Muscle layer of colon (tissue), 2 donors: ENCODE measurements around the gene ARHGEF28.

Experiments
- H3K27ac ChIP-seq: one replicate; pipeline ENCODE4 v1.7.0; 2013; ENCODE audit warnings: low read depth, mild to moderate bottlenecking, low read length, moderate library complexity
- H3K27me3 ChIP-seq, 2 donors: one replicate each; pipeline ENCODE4 v1.7.0; 2013; ENCODE audit warnings: low read length in 2 of 2, mild to moderate bottlenecking in 2 of 2; ENCODE audit not compliant: insufficient read depth in 2 of 2, control insufficient read depth in 1 of 2
- H3K36me3 ChIP-seq: one replicate; pipeline ENCODE4 v1.7.0; 2013; ENCODE audit warnings: mild to moderate bottlenecking, low read length; ENCODE audit not compliant: insufficient read depth
- H3K4me1 ChIP-seq: one replicate; pipeline ENCODE4 v1.7.0; 2013; ENCODE audit warnings: mild to moderate bottlenecking, low read length; ENCODE audit not compliant: insufficient read depth
- H3K4me3 ChIP-seq, 2 donors: one replicate each; pipeline ENCODE4 v1.7.0; 2013; ENCODE audit warnings: low read length in 2 of 2, low read depth in 1 of 2, mild to moderate bottlenecking in 1 of 2, moderate library complexity in 1 of 2
- H3K9ac ChIP-seq: one replicate; pipeline ENCODE4 v1.7.0; 2013; ENCODE audit warnings: low read length
- H3K9me3 ChIP-seq: one replicate; pipeline ENCODE4 v1.7.0; 2013; ENCODE audit warnings: mild to moderate bottlenecking, low read length
- donor health status: abdominal sarcoma.
- donor health status: Adenocarcinoma of cecum.

The ARHGEF28 gene

DNA sequence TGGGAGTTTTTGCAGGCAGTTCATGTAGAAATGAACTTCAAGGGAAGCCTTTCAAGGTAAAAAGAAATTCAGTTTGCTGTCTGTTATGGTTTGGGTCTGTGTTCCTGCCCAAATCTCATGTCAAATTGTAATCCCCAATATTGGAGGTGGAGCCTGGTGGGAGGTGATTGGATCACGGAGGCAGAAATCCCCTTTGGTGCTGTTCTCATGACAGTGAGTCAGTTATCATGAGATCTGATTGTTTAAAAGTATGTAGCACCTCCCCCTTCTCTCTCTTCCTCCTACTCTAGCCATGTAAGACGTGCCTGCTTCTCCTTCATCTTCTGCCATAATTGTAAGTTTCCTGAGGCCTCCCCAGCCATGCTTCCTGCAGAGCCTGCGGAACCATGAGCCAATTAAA is 341.4 kb downstream of the ARHGEF28 start:
- Histone ChIP-seq H3K4me3 (no peak overlapping the region), H3K27me3 (no peaks in the 10 kb centered on the region), H3K9ac (no peak overlapping the region), H3K36me3 (no peaks in the 10 kb centered on the region), H3K4me1 (no peaks in the 10 kb centered on the region), H3K27ac (no peak overlapping the region), H3K9me3 (no peaks in the 10 kb centered on the region)

DNA sequence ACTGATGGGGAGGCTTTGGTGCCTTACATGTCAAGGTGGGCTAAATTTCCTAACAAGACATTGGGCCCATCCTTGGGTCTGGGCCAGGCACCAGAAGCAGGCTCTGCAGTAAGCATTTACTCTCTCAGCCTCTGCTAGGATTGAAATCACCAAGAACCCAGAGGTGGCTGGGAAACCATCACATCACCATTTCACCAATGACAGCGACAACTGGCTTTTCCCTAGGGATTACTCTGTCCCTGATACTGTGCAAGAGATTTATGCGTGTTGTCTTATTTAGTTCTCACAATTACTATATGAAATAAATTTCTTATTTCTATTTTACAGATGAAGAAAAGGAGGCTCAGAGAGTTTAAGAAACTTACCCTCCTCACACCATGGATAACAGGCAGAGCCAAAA is 342.2 kb downstream of the ARHGEF28 start:
- Histone ChIP-seq H3K36me3 (no peaks in the 10 kb centered on the region), H3K4me1 (no peaks in the 10 kb centered on the region), H3K9ac (no peak overlapping the region), H3K9me3 (no peaks in the 10 kb centered on the region), H3K27ac (no peak overlapping the region), H3K27me3 (no peaks in the 10 kb centered on the region), H3K4me3 (no peak overlapping the region)

- Histone ChIP-seq H3K4me1 (no peaks in the 10 kb centered on the region), H3K36me3 (no peaks in the 10 kb centered on the region), H3K27ac (no peak overlapping the region), H3K4me3 (no peak overlapping the region), H3K9me3 (no peaks in the 10 kb centered on the region), H3K27me3 (no peaks in the 10 kb centered on the region), H3K9ac (no peak overlapping the region)
Measured at GRCh38 chr5:73968729-73969128, 342.7 kb downstream of the ARHGEF28 start.

DNA sequence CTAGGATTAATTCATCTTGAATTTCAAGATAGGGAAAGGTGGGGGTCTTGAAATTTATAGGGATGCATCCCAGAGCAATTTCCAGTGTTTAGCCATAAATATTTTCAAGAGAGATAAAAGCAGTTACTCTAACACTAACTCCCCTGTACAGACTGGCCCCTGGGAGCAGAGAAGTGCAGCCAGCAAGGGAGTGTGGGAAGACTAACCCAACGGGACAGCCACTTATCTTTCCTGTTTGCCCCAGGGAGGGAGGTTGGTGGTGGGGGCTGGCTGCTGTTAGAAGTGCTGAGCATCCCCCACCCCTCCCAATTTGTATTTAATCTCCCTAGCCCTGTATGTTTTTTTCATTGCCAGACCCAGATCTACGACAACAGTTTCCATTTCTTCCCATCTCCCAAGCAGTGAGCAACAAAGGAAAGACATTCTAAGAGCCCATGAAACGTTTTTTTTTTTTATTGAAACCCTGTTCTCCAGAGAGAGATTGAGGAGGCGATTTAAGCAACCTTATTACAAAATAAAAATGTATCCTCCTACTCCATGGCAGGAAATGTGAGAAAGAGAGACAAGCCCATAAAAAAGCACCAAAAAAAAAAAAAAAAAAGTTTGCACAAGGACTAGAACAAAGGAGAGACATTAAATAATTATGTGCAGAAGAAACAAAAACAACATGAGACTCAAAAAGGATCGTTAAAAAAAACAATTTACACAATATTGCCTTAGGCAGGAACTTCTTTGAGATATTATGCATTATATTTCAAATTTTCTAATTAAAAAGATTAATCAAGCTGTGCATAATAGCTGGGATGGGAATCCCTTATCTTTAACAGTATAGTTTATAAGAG is 343.4 kb downstream of the ARHGEF28 start:
- no peak overlapping the region for H3K27ac ChIP-seq
- H3K36me3 ChIP-seq, result no peaks in the 10 kb centered on the region
- no peaks in the 10 kb centered on the region for H3K27me3 ChIP-seq
- no peak overlapping the region for H3K9ac ChIP-seq
- no peaks in the 10 kb centered on the region for H3K9me3 ChIP-seq
- no peak overlapping the region for H3K4me3 ChIP-seq
- no peaks in the 10 kb centered on the region for H3K4me1 ChIP-seq

- H3K9ac ChIP-seq, result no peak overlapping the region
- H3K9me3 ChIP-seq, result no peaks in the 10 kb centered on the region
- no peaks in the 10 kb centered on the region for H3K36me3 ChIP-seq
- no peak overlapping the region for H3K27ac ChIP-seq
- H3K4me3 ChIP-seq, result no peak overlapping the region
- no peaks in the 10 kb centered on the region for H3K27me3 ChIP-seq
- H3K4me1 ChIP-seq, result no peaks in the 10 kb centered on the region
Measured at GRCh38 chr5:73971326-73971725, 345.3 kb downstream of the ARHGEF28 start.

GRCh38 chr5:73973135-73973534 is 347.1 kb downstream of the ARHGEF28 start:
- no peaks in the 10 kb centered on the region for H3K36me3 ChIP-seq
- H3K9me3 ChIP-seq, result no peaks in the 10 kb centered on the region
- no peak overlapping the region for H3K27ac ChIP-seq
- no peak overlapping the region for H3K9ac ChIP-seq
- no peak overlapping the region for H3K4me3 ChIP-seq
- no peaks in the 10 kb centered on the region for H3K27me3 ChIP-seq
- H3K4me1 ChIP-seq, result no peaks in the 10 kb centered on the region

- Histone ChIP-seq H3K9ac (no peak overlapping the region), H3K4me1 (no peaks in the 10 kb centered on the region), H3K27me3 (no peaks in the 10 kb centered on the region), H3K4me3 (no peak overlapping the region), H3K36me3 (no peaks in the 10 kb centered on the region), H3K9me3 (no peaks in the 10 kb centered on the region), H3K27ac (no peak overlapping the region)
Measured at GRCh38 chr5:73974871-73975360, 348.9 kb downstream of the ARHGEF28 start.

DNA sequence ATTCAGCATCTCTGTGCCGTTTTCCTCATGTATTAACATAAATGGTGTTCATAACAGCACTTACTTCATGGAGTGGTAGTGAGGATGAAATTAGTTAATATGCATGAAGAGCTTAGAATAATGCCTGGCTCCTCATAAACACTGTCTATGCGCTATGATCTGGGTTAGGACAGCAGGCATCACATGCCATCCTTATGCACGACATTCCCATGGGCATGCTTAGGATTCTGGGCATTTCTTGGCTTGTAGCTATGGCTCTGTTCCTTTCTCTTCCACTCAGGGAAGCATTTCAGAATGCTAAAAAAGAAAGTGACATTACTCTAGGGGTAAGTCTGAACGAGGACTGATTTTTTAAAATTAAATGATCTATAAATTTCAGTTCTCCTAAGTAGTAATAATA is 349.8 kb downstream of the ARHGEF28 start:
- Histone ChIP-seq H3K36me3 (no peaks in the 10 kb centered on the region), H3K9me3 (no peaks in the 10 kb centered on the region), H3K4me3 (no peak overlapping the region), H3K27ac (no peak overlapping the region), H3K9ac (no peak overlapping the region), H3K4me1 (no peaks in the 10 kb centered on the region), H3K27me3 (no peaks in the 10 kb centered on the region)

DNA sequence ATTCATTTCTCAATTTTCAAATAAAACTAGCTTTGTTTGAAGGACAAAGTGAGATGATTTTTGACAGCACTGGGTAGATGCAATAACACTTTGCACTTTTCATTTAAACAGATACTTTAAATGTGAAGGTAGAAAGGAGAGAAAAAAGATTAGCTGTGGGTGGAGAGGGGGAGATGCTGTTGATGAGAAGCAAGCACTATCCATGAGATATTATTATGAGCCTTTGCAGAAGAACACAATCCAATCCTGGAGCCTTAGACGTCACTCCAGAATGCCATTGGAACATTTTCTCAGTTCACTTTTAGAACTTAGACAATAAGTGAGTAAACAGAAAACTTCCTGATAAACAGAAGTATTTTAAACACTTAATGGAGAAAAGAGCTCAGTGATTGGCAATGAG is 351.1 kb downstream of the ARHGEF28 start:
- H3K4me1 ChIP-seq, result no peaks in the 10 kb centered on the region
- no peak overlapping the region for H3K27ac ChIP-seq
- no peaks in the 10 kb centered on the region for H3K36me3 ChIP-seq
- H3K27me3 ChIP-seq, result no peaks in the 10 kb centered on the region
- H3K4me3 ChIP-seq, result no peak overlapping the region
- H3K9me3 ChIP-seq, result no peaks in the 10 kb centered on the region
- H3K9ac ChIP-seq, result no peak overlapping the region

GRCh38 chr5:73979321-73979720 is 353.3 kb downstream of the ARHGEF28 start:
- Histone ChIP-seq H3K9ac (no peak overlapping the region), H3K27me3 (no peaks in the 10 kb centered on the region), H3K9me3 (no peaks in the 10 kb centered on the region), H3K4me1 (no peaks in the 10 kb centered on the region), H3K27ac (no peak overlapping the region), H3K36me3 (no peaks in the 10 kb centered on the region), H3K4me3 (no peak overlapping the region)

GRCh38 chr5:73981704-73982103 is 355.7 kb downstream of the ARHGEF28 start:
- H3K27me3 ChIP-seq, result no peaks in the 10 kb centered on the region
- no peak overlapping the region for H3K27ac ChIP-seq
- H3K4me3 ChIP-seq, result no peak overlapping the region
- H3K36me3 ChIP-seq, result no peaks in the 10 kb centered on the region
- H3K4me1 ChIP-seq, result no peaks in the 10 kb centered on the region
- no peaks in the 10 kb centered on the region for H3K9me3 ChIP-seq
- H3K9ac ChIP-seq, result no peak overlapping the region

- H3K4me1 ChIP-seq, result no peaks in the 10 kb centered on the region
- no peak overlapping the region for H3K9ac ChIP-seq
- H3K4me3 ChIP-seq, result no peak overlapping the region
- H3K27me3 ChIP-seq, result no peaks in the 10 kb centered on the region
- no peaks in the 10 kb centered on the region for H3K9me3 ChIP-seq
- H3K27ac ChIP-seq, result no peak overlapping the region
- H3K36me3 ChIP-seq, result no peaks in the 10 kb centered on the region
Measured at GRCh38 chr5:73983644-73984043, 357.6 kb downstream of the ARHGEF28 start.
